Activated naive CD4-positive, alpha-beta T cell treated with anti-CD3 and anti-CD28 coated beads, Interleukin-2, amount 50 U/mL, for 24 hours (primary cell): ENCODE measurements around the gene POU2F2.

ENCODE experiments used
- H3K27ac Mint-ChIP-seq: one replicate; pipeline ENCODE4 v1.8.0; 2021; ENCODE audit warnings: mild to moderate bottlenecking, mixed read lengths
- H3K27me3 Mint-ChIP-seq: one replicate; pipeline ENCODE4 v1.8.0; 2021; ENCODE audit warnings: mixed read lengths
- H3K36me3 Mint-ChIP-seq: one replicate; pipeline ENCODE4 v1.8.0; 2021; ENCODE audit warnings: mixed read lengths
- H3K4me1 Mint-ChIP-seq: one replicate; pipeline ENCODE4 v1.8.0; 2021; ENCODE audit warnings: mixed read lengths
- H3K4me3 Mint-ChIP-seq: one replicate; pipeline ENCODE4 v1.8.0; 2021; ENCODE audit warnings: mild to moderate bottlenecking, mixed read lengths
- H3K9me3 Mint-ChIP-seq: one replicate; pipeline ENCODE4 v1.8.0; 2021; ENCODE audit warnings: mixed read lengths

Gene POU2F2

DNA sequence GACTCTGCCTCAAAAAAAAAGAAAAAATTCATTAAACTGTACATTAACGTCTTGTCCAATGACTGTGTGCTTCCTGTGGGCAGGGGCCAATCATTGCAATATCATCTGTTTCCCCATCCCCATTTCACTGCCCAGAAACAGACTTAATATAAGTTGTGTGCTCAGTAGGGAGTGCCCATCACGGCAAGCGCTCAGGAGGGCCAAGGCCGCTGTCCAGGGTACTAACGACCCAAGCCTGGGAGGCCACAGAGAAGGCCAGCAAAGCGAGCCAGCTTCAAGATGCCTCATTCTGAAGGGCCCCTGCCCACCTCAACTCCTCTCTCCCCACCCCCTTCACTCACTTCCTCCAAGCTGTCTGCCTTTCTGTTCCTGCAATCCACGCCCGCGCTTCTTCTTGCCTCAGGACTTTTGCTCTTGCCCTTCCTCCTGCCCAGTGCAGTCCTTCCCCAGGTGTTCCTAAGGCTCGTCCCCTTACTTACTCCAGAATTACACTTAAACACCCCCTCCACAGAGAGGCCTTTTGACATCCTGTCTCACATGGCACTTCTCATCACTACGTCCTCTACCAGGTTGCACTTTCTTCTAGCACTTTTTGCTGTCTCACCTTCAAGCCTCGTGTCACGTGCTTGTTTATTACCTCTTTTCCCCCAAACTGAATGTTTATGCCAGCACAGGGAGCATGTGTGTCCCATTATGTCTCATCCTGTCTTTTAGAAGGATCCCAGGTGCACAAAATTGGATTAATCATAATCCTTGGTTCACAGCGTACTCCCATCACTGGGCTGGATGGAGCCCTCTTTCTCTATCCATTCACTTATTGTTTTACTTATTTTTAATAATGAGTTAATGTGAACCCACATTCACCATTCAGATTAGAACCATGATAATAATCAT is 11.3 kb upstream of the POU2F2 start:
- Mint-ChIP-seq H3K27me3 (no peaks in the 10 kb centered on the region), H3K27ac (no peak overlapping the region), H3K4me1 (peaks cover 13% of the 10 kb centered on the region), H3K9me3 (no peaks in the 10 kb centered on the region), H3K36me3 (peaks cover 7% of the 10 kb centered on the region), H3K4me3 (no peak overlapping the region)

DNA sequence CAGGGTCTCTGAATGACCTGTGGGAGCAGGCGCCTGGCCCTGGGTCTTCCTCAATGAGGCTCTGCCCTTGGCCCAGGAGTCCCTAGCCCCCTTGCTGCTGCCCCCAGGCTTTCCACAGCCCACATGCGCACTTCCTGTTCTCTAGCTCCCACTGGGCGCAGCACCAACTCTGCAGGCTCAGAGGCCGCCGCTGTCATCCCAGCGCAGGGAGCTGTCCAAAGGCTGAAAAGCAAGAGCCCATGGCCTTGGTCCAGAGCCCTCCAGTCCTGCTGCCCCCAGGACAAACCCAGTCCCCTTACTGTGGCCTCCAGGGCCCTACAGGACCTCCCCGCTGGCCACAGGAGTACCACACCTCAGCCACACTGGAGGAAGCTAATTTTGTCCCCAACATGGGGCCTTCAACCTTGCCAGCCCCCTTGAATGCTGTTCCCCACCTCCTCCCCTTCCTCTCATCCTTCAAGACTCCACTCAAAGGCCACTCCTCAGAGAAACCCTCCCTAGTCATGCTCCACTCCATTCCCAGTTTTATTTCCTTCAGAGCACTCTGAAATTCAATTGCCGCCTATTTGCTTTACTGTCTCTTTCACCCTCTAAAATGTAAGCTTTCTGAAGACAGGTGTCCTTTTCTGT is 8.0 kb upstream of the POU2F2 start:
- no peaks in the 10 kb centered on the region for H3K27me3 Mint-ChIP-seq
- H3K4me3 Mint-ChIP-seq = no peak overlapping the region
- H3K36me3 Mint-ChIP-seq = peaks cover 15% of the 10 kb centered on the region
- no peaks in the 10 kb centered on the region for H3K9me3 Mint-ChIP-seq
- H3K4me1 Mint-ChIP-seq = peaks cover 11% of the 10 kb centered on the region
- H3K27ac Mint-ChIP-seq = no peak overlapping the region

DNA sequence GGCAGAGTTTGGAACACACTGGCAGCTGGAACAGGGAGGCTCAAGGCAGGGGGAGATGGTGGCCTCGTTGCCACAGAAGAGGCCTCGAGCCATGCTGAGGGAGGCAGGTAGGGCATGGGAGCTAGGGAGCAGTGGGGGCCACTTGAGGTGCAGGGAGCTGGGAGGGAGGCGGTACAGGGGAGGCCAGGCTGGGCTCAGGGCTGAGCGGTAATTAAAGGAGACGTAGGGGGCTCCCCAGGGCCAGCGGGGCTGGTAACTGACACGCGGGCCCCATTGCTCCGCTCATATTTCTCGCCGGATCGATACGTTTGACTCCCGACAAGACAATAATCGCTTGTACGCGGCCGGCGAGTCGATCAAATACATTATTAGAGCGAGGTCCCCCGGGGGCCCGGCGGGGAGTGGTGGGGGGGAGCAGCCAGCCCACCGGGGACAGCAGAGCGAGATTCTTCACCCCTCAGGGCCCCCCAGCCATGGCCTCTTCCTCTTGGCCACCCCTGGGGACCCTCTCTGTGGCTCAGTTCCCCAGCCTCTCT is 2.4 kb upstream of the POU2F2 start:
- Mint-ChIP-seq H3K36me3 (peaks cover 20% of the 10 kb centered on the region), H3K27me3 (no peaks in the 10 kb centered on the region), H3K4me3 (peak overlapping the region; percentile 46), H3K27ac (no peak overlapping the region), H3K4me1 (peaks cover 42% of the 10 kb centered on the region), H3K9me3 (no peaks in the 10 kb centered on the region)

DNA sequence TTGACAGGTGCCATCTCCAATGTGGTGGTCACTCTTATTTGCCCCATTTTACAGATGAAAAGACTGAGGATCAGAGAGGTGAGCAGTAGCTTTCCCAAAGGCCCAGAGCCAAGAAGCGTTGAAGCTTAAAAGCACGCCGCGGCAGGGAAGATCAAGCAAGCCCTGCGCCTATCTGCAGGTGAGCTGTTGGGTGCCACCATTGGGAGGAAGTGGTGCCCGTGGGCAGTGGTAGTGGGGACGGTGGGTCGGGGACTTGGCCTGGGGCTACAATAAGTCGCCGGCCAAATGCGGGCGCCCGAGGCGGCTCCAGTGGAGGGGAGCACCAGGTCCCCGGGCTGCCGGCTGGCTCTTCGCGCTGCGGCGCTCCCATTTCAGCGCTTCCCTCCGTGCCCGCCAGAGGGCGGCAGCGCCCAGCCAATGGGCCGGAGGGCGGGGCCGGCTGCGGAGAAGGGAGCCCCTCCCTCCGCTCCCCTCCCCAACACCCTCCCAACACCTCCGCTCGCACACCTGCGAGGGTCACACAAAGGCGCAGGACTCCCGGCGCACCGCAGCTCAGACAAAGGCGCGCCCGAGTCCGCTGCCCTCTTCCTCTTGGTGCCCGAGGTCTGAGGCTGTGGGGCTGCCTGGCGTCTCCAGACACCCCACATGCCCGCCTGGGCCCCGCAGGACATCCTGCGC is 744 bp upstream of the POU2F2 start:
- H3K9me3 Mint-ChIP-seq = no peaks in the 10 kb centered on the region
- H3K27me3 Mint-ChIP-seq = no peaks in the 10 kb centered on the region
- peak overlapping the region; percentile 97 for H3K4me3 Mint-ChIP-seq
- peaks cover 17% of the 10 kb centered on the region for H3K36me3 Mint-ChIP-seq
- peaks cover 55% of the 10 kb centered on the region for H3K4me1 Mint-ChIP-seq
- H3K27ac Mint-ChIP-seq = peak overlapping the region; percentile 91

DNA sequence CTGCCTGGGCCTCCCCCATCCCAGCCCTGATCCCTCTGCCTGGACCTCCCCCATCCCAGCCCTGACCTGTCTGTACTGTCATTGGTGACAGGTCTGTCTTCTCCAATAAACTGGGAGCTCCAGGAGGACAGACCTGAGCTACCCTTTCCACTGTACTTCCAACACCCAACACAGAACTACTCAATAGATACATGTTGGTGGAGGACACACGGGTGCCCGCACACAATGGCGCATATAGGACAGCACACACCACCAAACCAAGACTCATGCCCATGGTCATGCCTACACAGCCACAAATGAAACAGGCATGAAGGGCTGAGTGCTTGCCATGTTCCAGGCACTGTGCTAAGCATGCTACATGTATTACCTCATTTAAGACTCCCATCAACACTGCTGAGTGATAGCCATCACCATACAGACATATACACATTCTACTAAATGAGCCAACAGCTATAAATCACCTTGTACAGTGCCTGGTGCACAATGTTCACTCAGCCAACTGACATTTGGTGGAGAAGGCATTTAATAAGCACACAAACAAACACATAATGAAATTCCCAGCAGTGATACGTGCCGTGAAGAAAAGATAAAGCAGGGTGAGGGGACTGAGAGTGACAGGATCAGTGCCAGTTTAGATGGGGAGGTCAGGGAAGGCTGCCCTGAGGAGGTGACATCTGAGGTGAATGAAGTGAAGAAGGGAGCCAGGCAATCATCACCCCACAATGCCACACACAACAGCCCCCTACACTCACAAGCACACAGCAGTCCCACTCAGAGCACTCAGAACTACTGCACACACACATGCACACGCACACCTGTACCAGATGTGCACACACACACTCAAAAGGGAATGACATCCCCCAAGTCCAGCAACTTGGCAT is 857 bp downstream of the POU2F2 start:
- peaks cover 11% of the 10 kb centered on the region for H3K36me3 Mint-ChIP-seq
- H3K4me3 Mint-ChIP-seq = peak overlapping the region; percentile 97
- peaks cover 62% of the 10 kb centered on the region for H3K4me1 Mint-ChIP-seq
- no peaks in the 10 kb centered on the region for H3K9me3 Mint-ChIP-seq
- H3K27ac Mint-ChIP-seq = peak overlapping the region; percentile 91
- H3K27me3 Mint-ChIP-seq = no peaks in the 10 kb centered on the region

DNA sequence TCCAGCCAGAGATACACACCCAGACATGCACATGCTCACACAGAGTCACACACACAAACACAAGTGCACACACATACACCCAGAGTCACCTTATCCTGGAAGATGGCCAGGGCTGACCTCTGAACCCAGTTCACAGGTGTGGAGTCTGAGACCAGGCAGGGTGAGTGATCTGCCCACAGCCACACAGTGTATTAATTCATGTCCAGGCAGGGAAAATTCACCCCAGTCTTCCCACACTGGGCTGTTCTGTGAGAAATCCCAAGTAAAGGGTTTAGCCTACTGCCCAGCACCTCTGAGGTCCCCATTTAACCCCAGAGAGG is 2.0 kb downstream of the POU2F2 start:
- H3K27me3 Mint-ChIP-seq = no peaks in the 10 kb centered on the region
- peak overlapping the region; percentile 96 for H3K27ac Mint-ChIP-seq
- H3K4me1 Mint-ChIP-seq = peaks cover 63% of the 10 kb centered on the region
- peak overlapping the region; percentile 97 for H3K4me3 Mint-ChIP-seq
- H3K9me3 Mint-ChIP-seq = no peaks in the 10 kb centered on the region
- peaks cover 14% of the 10 kb centered on the region for H3K36me3 Mint-ChIP-seq

DNA sequence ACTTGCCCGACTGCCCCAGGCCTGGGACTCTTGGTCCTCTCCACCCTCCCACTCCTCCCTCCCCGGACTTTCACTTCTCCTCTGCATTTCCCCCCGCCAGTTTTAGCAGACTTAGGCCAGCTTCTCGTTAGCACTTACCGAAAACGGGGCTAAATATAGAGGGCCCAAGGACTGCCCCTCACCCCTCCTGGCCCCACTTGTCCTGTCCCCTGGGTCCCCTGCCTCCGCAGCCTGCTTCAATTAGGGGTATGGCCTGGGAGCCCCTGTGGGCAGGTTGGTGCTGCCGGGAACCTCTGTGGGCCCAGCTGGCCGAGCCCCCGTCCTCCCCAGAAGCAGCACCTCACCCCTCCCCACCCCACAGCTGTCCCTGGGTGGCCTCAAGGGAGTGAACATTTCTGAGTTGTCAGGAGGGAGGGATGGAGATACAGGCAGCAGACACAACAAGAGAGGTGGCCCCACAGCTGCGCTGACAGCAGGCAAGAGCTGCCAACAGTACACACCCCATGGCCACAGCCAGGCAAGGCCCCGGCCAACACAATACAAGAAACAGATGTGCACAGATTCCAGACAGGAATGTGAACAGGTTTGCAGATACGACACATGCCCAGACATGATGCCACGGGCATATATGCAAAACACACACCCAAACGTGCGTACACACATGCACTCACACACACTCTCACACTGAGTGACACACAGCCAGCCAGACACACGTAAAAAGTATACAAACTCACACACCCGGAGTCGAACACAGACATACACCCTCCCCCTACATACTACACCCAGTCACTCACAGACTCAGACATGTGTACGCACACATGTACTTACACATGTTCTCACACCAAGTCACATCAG is 2.6 kb downstream of the POU2F2 start:
- peak overlapping the region; percentile 96 for H3K27ac Mint-ChIP-seq
- peaks cover 65% of the 10 kb centered on the region for H3K4me1 Mint-ChIP-seq
- no peaks in the 10 kb centered on the region for H3K9me3 Mint-ChIP-seq
- peak overlapping the region; percentile 97 for H3K4me3 Mint-ChIP-seq
- H3K27me3 Mint-ChIP-seq = no peaks in the 10 kb centered on the region
- H3K36me3 Mint-ChIP-seq = peaks cover 14% of the 10 kb centered on the region

DNA sequence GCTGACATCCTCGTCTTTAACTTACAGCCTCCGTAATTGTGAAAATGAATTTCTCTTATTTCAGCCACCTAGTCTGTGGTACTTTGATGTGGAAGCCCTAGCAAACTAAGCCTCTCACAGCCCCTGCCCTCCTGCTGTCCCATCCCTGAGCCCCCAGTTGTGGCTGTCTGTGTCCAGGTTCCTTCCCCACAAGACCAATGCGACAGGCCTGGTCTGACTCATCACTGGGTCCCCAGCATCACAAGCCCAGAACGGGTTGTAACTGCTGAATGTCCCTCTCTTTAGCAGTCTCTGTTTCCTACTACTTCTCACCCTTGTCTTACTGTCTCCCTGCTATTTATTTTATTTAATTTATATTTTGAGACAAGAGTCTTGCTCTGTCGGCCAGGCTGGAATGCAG is 5.7 kb downstream of the POU2F2 start:
- Mint-ChIP-seq H3K27me3 (no peaks in the 10 kb centered on the region), H3K27ac (no peak overlapping the region), H3K9me3 (no peaks in the 10 kb centered on the region), H3K4me3 (peak overlapping the region; percentile 24), H3K36me3 (peaks cover 26% of the 10 kb centered on the region), H3K4me1 (peaks cover 75% of the 10 kb centered on the region)

DNA sequence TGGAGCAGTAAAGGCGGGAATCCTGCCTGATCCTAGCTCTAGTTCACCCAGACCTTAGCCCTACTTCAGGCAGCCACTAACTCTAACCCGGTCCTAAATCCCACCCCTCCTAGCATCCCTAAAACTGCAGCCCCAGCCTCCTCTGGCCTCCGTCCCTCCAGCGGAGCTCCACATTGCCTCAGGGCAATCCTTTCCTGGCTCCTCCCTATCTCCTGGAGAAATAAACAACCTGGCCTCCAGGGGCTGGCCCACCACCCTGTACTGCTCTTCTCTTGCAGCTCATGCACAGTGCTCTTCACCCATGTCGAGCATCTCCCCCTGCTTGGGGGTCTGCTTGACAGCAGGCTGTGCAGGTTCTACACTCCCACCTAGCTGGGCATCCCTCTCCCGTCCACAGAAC is 6.7 kb downstream of the POU2F2 start:
- Mint-ChIP-seq H3K36me3 (peaks cover 27% of the 10 kb centered on the region), H3K27ac (peak overlapping the region; percentile 70)

DNA sequence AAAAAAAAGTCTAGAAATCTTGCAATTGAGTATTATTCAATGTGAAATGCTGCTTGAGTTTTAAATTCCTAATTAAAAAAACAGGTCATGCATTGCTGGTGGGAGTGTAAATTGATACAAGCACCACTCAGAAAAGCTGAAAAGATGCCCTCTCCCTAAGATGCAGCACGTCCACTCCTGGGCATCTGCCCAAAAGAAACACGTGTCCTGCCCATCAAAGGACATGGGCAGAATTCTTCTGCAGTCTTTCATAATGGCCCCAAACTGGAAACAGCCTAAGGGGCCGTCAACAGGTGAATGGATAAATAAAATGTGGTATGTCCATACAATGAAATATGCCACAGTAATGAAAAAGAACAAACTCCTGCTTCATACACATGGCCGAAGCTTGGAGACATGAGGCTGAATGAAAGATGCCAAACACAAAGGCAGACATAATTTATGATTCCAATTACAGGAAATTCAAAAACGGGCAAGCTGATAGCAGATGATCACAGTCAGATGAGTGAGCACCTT is 7.8 kb downstream of the POU2F2 start:
- H3K27me3 Mint-ChIP-seq = no peaks in the 10 kb centered on the region
- H3K4me3 Mint-ChIP-seq = peak overlapping the region; percentile 90
- H3K4me1 Mint-ChIP-seq = peaks cover 75% of the 10 kb centered on the region
- peaks cover 23% of the 10 kb centered on the region for H3K36me3 Mint-ChIP-seq
- H3K9me3 Mint-ChIP-seq = no peaks in the 10 kb centered on the region
- peak overlapping the region; percentile 2 for H3K27ac Mint-ChIP-seq

More for the DNA sequence above, 6.7 kb downstream of the POU2F2 start:
- H3K27me3 Mint-ChIP-seq = no peaks in the 10 kb centered on the region
- no peaks in the 10 kb centered on the region for H3K9me3 Mint-ChIP-seq
- peak overlapping the region; percentile 15 for H3K4me3 Mint-ChIP-seq
- peaks cover 80% of the 10 kb centered on the region for H3K4me1 Mint-ChIP-seq

DNA sequence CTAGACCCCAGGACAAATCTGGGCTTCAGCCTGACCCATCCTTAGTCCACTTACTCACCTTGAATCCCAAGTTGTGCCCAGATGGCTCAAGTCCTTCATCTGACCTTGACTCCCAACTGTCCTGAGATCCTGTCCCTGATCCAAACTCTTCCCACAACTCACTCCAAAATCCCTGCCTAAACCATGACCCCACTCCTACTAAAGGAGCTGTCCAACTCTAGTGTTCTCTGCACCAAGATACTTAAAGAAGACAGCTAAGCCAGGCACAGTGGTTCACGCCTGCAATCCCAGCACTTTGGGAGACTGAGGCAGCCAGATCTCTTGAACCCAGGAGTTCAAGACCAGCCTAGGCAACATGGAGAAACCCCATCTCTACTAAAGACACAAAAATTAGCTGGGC is 8.5 kb downstream of the POU2F2 start:
- H3K4me3 Mint-ChIP-seq = peak overlapping the region; percentile 90
- peaks cover 75% of the 10 kb centered on the region for H3K4me1 Mint-ChIP-seq
- peaks cover 25% of the 10 kb centered on the region for H3K36me3 Mint-ChIP-seq
- H3K27ac Mint-ChIP-seq = peak overlapping the region; percentile 100
- H3K27me3 Mint-ChIP-seq = no peaks in the 10 kb centered on the region
- no peaks in the 10 kb centered on the region for H3K9me3 Mint-ChIP-seq

DNA sequence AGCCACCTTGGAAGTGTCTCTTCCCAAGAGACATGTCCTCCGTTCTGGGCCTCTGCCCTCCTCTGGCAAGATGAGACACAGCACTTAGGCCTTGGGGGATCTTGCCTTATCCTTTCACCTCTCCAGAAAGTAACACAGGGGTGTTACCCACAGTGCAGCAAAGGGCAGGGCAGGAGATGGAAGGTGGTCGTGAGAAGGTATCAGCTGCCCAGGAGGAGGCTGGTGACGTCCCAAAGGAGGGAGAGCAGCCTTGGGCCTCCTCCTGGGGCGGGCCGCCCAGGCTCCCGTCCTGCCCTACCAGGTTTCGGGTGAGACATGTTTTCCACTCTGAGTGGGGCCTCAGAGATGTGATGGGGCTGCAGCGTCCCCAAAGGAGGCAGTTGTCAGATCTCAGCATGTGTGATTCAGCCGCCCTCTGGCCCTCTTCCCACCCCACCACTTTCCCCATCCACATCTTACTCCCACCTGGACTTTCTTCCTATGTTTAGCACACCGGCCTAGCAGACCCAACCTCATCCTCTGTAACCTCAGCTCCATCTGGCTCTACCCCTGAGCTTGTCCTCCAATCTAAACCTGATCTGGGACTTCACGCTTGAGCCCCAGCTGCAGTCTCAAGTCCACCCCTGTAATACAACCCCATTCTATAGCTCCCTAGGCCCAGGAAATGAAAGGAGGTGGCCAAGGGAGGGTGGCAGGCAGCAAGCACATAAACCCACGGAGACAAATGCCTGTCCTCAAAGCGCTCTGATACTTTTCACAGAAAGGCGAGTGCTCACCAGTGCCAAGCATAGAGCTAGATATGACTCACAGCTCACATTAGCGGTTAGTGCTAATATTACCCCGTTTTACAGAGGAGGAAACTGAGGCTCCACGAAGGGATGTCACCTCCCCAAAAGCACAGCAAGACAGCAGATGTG is 9.3 kb downstream of the POU2F2 start:
- Mint-ChIP-seq H3K4me3 (peak overlapping the region; percentile 90), H3K27ac (peak overlapping the region; percentile 100), H3K27me3 (no peaks in the 10 kb centered on the region), H3K4me1 (peaks cover 72% of the 10 kb centered on the region), H3K36me3 (peaks cover 26% of the 10 kb centered on the region), H3K9me3 (no peaks in the 10 kb centered on the region)

DNA sequence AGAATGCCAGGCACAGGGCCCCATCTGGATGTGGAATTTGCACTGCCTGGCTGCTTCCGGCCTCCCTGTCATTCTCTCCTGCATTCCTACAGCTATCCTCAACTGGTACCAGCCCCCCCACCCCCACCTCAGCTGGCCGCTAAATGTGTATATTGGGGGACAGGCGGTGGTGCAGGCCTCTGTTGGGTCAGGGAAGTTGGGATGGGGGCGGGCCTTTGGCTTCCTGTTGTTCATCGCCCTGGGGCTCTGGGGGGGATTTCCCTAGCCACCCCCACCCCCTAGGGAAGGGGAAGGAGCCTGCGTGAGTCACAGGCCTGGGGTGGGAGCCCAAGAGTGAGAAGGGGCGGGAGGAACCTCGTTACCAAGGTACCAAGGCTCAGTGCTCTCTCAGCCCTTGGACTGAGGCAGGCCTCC is 10.6 kb downstream of the POU2F2 start:
- peaks cover 28% of the 10 kb centered on the region for H3K36me3 Mint-ChIP-seq
- no peaks in the 10 kb centered on the region for H3K9me3 Mint-ChIP-seq
- peaks cover 62% of the 10 kb centered on the region for H3K4me1 Mint-ChIP-seq
- H3K27ac Mint-ChIP-seq = peak overlapping the region; percentile 100
- H3K4me3 Mint-ChIP-seq = peak overlapping the region; percentile 90
- no peaks in the 10 kb centered on the region for H3K27me3 Mint-ChIP-seq
